DMS153 treated with DMSO at 0.1 percent for 48 hours (cell line): ENCODE data around the gene RASSF7.
"Not testable (repeated sequence)": the region's sequence is repeated elsewhere in the genome, so short reads cannot be mapped to it uniquely, and the experiment has no call there.

Experiments
- DNase-seq: peaks from one replicate; lab custom pipeline; 2025; ENCODE audit not compliant: unreplicated experiment; lab: John Stamatoyannopoulos, UW

Gene RASSF7

GRCh38 chr11:563812-564578 lies 3.2 kb downstream of the RASSF7 start:
- no peak for DNase-seq

- DNase-seq, result no peak
Observed at GRCh38 chr11:565921-566509, 5.2 kb downstream of the RASSF7 start.

- no peak for DNase-seq
Observed at GRCh38 chr11:567011-567628, 6.3 kb downstream of the RASSF7 start.

- no peak for DNase-seq
Observed at GRCh38 chr11:567629-568292, 7.0 kb downstream of the RASSF7 start.

GRCh38 chr11:568306-569157 lies 7.8 kb downstream of the RASSF7 start:
- peak; percentile 92 for DNase-seq

- no peak for DNase-seq
Observed at GRCh38 chr11:569158-569885, 8.6 kb downstream of the RASSF7 start.

- no peak for DNase-seq
Observed at GRCh38 chr11:571802-572185, 11.0 kb downstream of the RASSF7 start.

- no peak for DNase-seq
Observed at GRCh38 chr11:573146-573759, 12.5 kb downstream of the RASSF7 start.

- not testable (repeated sequence) for DNase-seq
Observed at GRCh38 chr11:574031-574570, 13.3 kb downstream of the RASSF7 start.

- DNase-seq, result no peak
Observed at GRCh38 chr11:574632-575312, 14.0 kb downstream of the RASSF7 start.

- DNase-seq, result peak; percentile 74
Observed at GRCh38 chr11:575313-575995, 14.7 kb downstream of the RASSF7 start.

- DNase-seq, result peak; percentile 95
Observed at GRCh38 chr11:575996-576768, 15.4 kb downstream of the RASSF7 start, which contains the start of gene PHRF1. Gene PHRF1, plus strand, starts transcription at chr11:576470. Its CDS starts 5,043 bp downstream, at chr11:581513.

- DNase-seq, result no peak
Observed at GRCh38 chr11:576811-577610, 16.2 kb downstream of the RASSF7 start.

- DNase-seq, result no peak
Observed at GRCh38 chr11:577611-577894, 16.8 kb downstream of the RASSF7 start.

- no peak for DNase-seq
Observed at GRCh38 chr11:578276-579035, 17.7 kb downstream of the RASSF7 start.
